Karpas-422 (cell line): ENCODE data around the gene ING3. TPM values are rescaled to one million over a fixed set of nuclear protein-coding genes. Genes with fewer than 3 reads are reported as not detected.

Experiments
- DNase-seq: peaks from one replicate; pipeline ENCODE4 v3.0.0-alpha.2; 2015
- H2AFZ ChIP-seq: fragments of 200-600 bp; sonication (generic); 2 replicates; pipeline ENCODE4 v1.6.1; 2014; ENCODE audit warnings: antibody characterized with exemption, low read length, mixed read lengths
- H3K27ac ChIP-seq: fragments of 200-600 bp; sonication (generic); 2 replicates; pipeline ENCODE4 v1.5.1; 2014; ENCODE audit warnings: mild to moderate bottlenecking, low read length, moderate library complexity
- H3K27me3 ChIP-seq: fragments of 200-600 bp; sonication (generic); 2 replicates; pipeline ENCODE4 v1.6.1; 2014; ENCODE audit warnings: low read length, mixed read lengths
- H3K36me3 ChIP-seq: fragments of 200-600 bp; sonication (generic); 2 replicates; pipeline ENCODE4 v1.6.1; 2014; ENCODE audit warnings: low read length, mixed read lengths; ENCODE audit not compliant: insufficient read depth
- H3K4me1 ChIP-seq: fragments of 200-600 bp; sonication (generic); 2 replicates; pipeline ENCODE4 v1.6.1; 2014; ENCODE audit warnings: mild to moderate bottlenecking, low read length, mixed read lengths
- H3K4me2 ChIP-seq: fragments of 200-600 bp; sonication (generic); 2 replicates; pipeline ENCODE4 v1.6.1; 2014; ENCODE audit warnings: low read length, low read depth, mild to moderate bottlenecking; ENCODE audit not compliant: poor library complexity, severe bottlenecking
- H3K4me3 ChIP-seq: fragments of 200-600 bp; sonication (generic); 2 replicates; pipeline ENCODE4 v1.5.1; 2014; ENCODE audit warnings: mild to moderate bottlenecking, antibody characterized with exemption, low read length, mixed read lengths
- H3K79me2 ChIP-seq: fragments of 200-600 bp; sonication (generic); 2 replicates; pipeline ENCODE4 v1.6.1; 2014; ENCODE audit warnings: mild to moderate bottlenecking, low read length, mixed read lengths
- H3K9ac ChIP-seq: fragments of 200-600 bp; sonication (generic); 2 replicates; pipeline ENCODE4 v1.6.0; 2014; ENCODE audit warnings: low read length
- H3K9me2 ChIP-seq: fragments of 200-600 bp; sonication (generic), shearing (Covaris generic); replicated peaks from 2 replicates; pipeline ENCODE4 v1.6.0; 2014; ENCODE audit warnings: mild to moderate bottlenecking, low read length, moderate library complexity; ENCODE audit not compliant: insufficient read depth
- H3K9me3 ChIP-seq: fragments of 300-700, 200-600 bp; sonication (generic); 2 replicates; pipeline ENCODE4 v1.6.1; 2014; ENCODE audit warnings: low read length, mixed read lengths
- H4K20me1 ChIP-seq: fragments of 200-600 bp; sonication (generic); 2 replicates; pipeline ENCODE4 v1.6.1; 2014; ENCODE audit warnings: mild to moderate bottlenecking, antibody characterized with exemption, low read length, low read depth; ENCODE audit not compliant: insufficient read depth
- total RNA-seq: library from RNA; depleted of rRNA; stranded (reverse); fragments of >200 nt; shearing (Covaris generic); gene quantifications from 2 replicates; pipeline ENCODE4 v1.2.3, GENCODE V29; 2014; ENCODE audit warnings: low replicate concordance

The ING3 gene
- total RNA-seq, 1 experiment from 2014 or later: 20.2 TPM

GRCh38 chr7:120988591-120989256 is 38.1 kb downstream of the ING3 start, which contains the start of gene CPED1:
TSS of gene CPED1 (plus strand) at chr7:120988711. CDS start at chr7:120989622, 911 bp downstream.
- no peaks in the 10 kb centered on the region for H3K9me3 ChIP-seq
- H3K4me3 ChIP-seq: peak within 1 kb of the TSS; percentile 57
- H4K20me1 ChIP-seq: no peaks in the 10 kb centered on the region
- H2AFZ ChIP-seq: peak within 1 kb of the TSS; percentile 62; the same call in 1 of the 2 replicates
- DNase-seq: peak; percentile 71
- no peak within 1 kb of the TSS for H3K27ac ChIP-seq
- peak within 1 kb of the TSS; percentile 65 for H3K4me2 ChIP-seq
- H3K4me1 ChIP-seq: peaks cover 19% of the 10 kb centered on the region
- no peaks in the 10 kb centered on the region for H3K36me3 ChIP-seq
- no peaks in the 10 kb centered on the region for H3K9me2 ChIP-seq
- no peaks in the 10 kb centered on the region for H3K79me2 ChIP-seq
- H3K9ac ChIP-seq: peak within 1 kb of the TSS; percentile 40
- no peaks in the 10 kb centered on the region for H3K27me3 ChIP-seq

- no peak for DNase-seq
- no peaks in the 10 kb centered on the region for H4K20me1 ChIP-seq
- H3K27me3 ChIP-seq: no peaks in the 10 kb centered on the region
- no peaks in the 10 kb centered on the region for H3K9me2 ChIP-seq
- peak overlapping the region; percentile 65 for H3K4me2 ChIP-seq
- H3K9ac ChIP-seq: no peak overlapping the region
- peak overlapping the region; percentile 62; the same call in 1 of the 2 replicates for H2AFZ ChIP-seq
- H3K27ac ChIP-seq: no peak overlapping the region
- H3K36me3 ChIP-seq: no peaks in the 10 kb centered on the region
- H3K4me1 ChIP-seq: peaks cover 19% of the 10 kb centered on the region
- no peaks in the 10 kb centered on the region for H3K79me2 ChIP-seq
- no peaks in the 10 kb centered on the region for H3K9me3 ChIP-seq
- peak overlapping the region; percentile 57 for H3K4me3 ChIP-seq
Observed at GRCh38 chr7:120989257-120990220, 39.0 kb downstream of the ING3 start.

- H3K27ac ChIP-seq: no peak overlapping the region
- DNase-seq: no peak
- no peaks in the 10 kb centered on the region for H3K9me3 ChIP-seq
- no peaks in the 10 kb centered on the region for H3K27me3 ChIP-seq
- H2AFZ ChIP-seq: no peak overlapping the region
- no peak overlapping the region for H3K9ac ChIP-seq
- H3K4me1 ChIP-seq: peaks cover 21% of the 10 kb centered on the region
- H3K4me3 ChIP-seq: no peak overlapping the region
- no peak overlapping the region for H3K4me2 ChIP-seq
- H3K9me2 ChIP-seq: no peaks in the 10 kb centered on the region
- H3K36me3 ChIP-seq: no peaks in the 10 kb centered on the region
- H3K79me2 ChIP-seq: no peaks in the 10 kb centered on the region
- H4K20me1 ChIP-seq: no peaks in the 10 kb centered on the region
Observed at GRCh38 chr7:120990468-120991118, 40.0 kb downstream of the ING3 start.

GRCh38 chr7:120991161-120991560 is 40.6 kb downstream of the ING3 start:
- Histone ChIP-seq H3K27ac (no peak overlapping the region), H3K4me3 (no peak overlapping the region), H3K27me3 (no peaks in the 10 kb centered on the region), H3K9me3 (no peaks in the 10 kb centered on the region), H3K9me2 (no peaks in the 10 kb centered on the region), H3K36me3 (no peaks in the 10 kb centered on the region), H2AFZ (no peak overlapping the region), H3K4me1 (peaks cover 27% of the 10 kb centered on the region), H3K9ac (no peak overlapping the region), H4K20me1 (no peaks in the 10 kb centered on the region), H3K79me2 (no peaks in the 10 kb centered on the region), H3K4me2 (no peak overlapping the region)
- no peak for DNase-seq

- Histone ChIP-seq H3K4me3 (no peak overlapping the region), H3K9me3 (no peaks in the 10 kb centered on the region), H3K27ac (no peak overlapping the region), H3K4me2 (no peak overlapping the region), H3K9me2 (no peaks in the 10 kb centered on the region), H4K20me1 (no peaks in the 10 kb centered on the region), H2AFZ (no peak overlapping the region), H3K27me3 (no peaks in the 10 kb centered on the region), H3K36me3 (no peaks in the 10 kb centered on the region), H3K9ac (no peak overlapping the region), H3K79me2 (no peaks in the 10 kb centered on the region), H3K4me1 (peaks cover 31% of the 10 kb centered on the region)
- no peak for DNase-seq
Observed at GRCh38 chr7:120991581-120991980, 41.0 kb downstream of the ING3 start.

- Histone ChIP-seq H3K79me2 (no peaks in the 10 kb centered on the region), H3K27ac (no peak overlapping the region)
Observed at GRCh38 chr7:120992272-120992964, 41.8 kb downstream of the ING3 start.

GRCh38 chr7:120992965-120993494 is 42.5 kb downstream of the ING3 start:
- no peaks in the 10 kb centered on the region for H3K36me3 ChIP-seq

More at GRCh38 chr7:120992272-120992964, 41.8 kb downstream of the ING3 start:
- DNase-seq: no peak
- H3K9me2 ChIP-seq: no peaks in the 10 kb centered on the region
- H3K9me3 ChIP-seq: no peaks in the 10 kb centered on the region
- H3K9ac ChIP-seq: no peak overlapping the region
- no peak overlapping the region for H2AFZ ChIP-seq
- peaks cover 39% of the 10 kb centered on the region for H3K4me1 ChIP-seq
- no peaks in the 10 kb centered on the region for H4K20me1 ChIP-seq
- H3K4me2 ChIP-seq: no peak overlapping the region
- no peaks in the 10 kb centered on the region for H3K36me3 ChIP-seq
- H3K4me3 ChIP-seq: no peak overlapping the region
- no peaks in the 10 kb centered on the region for H3K27me3 ChIP-seq

More at GRCh38 chr7:120992965-120993494, 42.5 kb downstream of the ING3 start:
- no peak overlapping the region for H2AFZ ChIP-seq
- H3K79me2 ChIP-seq: no peaks in the 10 kb centered on the region
- no peak overlapping the region for H3K27ac ChIP-seq
- no peaks in the 10 kb centered on the region for H4K20me1 ChIP-seq
- peaks cover 36% of the 10 kb centered on the region for H3K4me1 ChIP-seq
- DNase-seq: no peak
- no peak overlapping the region for H3K4me3 ChIP-seq
- no peaks in the 10 kb centered on the region for H3K9me3 ChIP-seq
- no peaks in the 10 kb centered on the region for H3K27me3 ChIP-seq
- no peak overlapping the region for H3K4me2 ChIP-seq
- H3K9me2 ChIP-seq: no peaks in the 10 kb centered on the region
- H3K9ac ChIP-seq: no peak overlapping the region
